GM23248 (cell line): ENCODE results near the gene BAZ1B.

ENCODE experiments used
- EZH2 ChIP-seq: fragments of 200-600 bp; sonication (generic); IDR thresholded peaks from 2 replicates; pipeline ENCODE4 v1.6.1; 2018; ENCODE audit warnings: antibody characterized with exemption, mild to moderate bottlenecking; ENCODE audit not compliant: insufficient read depth, poor library complexity, severe bottlenecking
- EZH2phosphoT487 ChIP-seq: fragments of 200-600 bp; sonication (generic); IDR thresholded peaks from 2 replicates; pipeline ENCODE4 v1.6.1; 2018; ENCODE audit warnings: antibody characterized with exemption, moderate library complexity, mild to moderate bottlenecking, low read depth; ENCODE audit not compliant: insufficient read depth

- no peak for TF ChIP-seq EZH2
- no peak for TF ChIP-seq EZH2phosphoT487
Measured at GRCh38 chr7:73470208-73470607, 51.9 kb downstream of the BAZ1B start.
